Testis (tissue), 3 donors: ENCODE measurements around the gene FHIT. TPM values are rescaled to one million over a fixed set of nuclear protein-coding genes. Genes with fewer than 3 reads are reported as not detected.

Experiments used
- DNase-seq: peaks from one replicate; pipeline ENCODE4 v3.0.0-alpha.2; 2019
- H3K27ac ChIP-seq, 2 donors: fragments of 200-600 bp; sonication (generic); one replicate each; pipeline ENCODE4 v1.5.1; 2019
- H3K27me3 ChIP-seq: fragments of 200-600 bp; sonication (generic); one replicate; pipeline ENCODE4 v1.5.1; 2019
- H3K36me3 ChIP-seq: fragments of 200-600 bp; sonication (generic); one replicate; pipeline ENCODE4 v1.5.1; 2017; ENCODE audit warnings: low read depth; ENCODE audit errors: missing control alignments
- H3K4me1 ChIP-seq: fragments of 200-600 bp; sonication (generic); one replicate; pipeline ENCODE4 v1.5.1; 2019
- H3K4me3 ChIP-seq, 2 donors: fragments of 200-600 bp; sonication (generic); one replicate each; pipeline ENCODE4 v1.5.1; 2017 to 2019
- H3K9me3 ChIP-seq: fragments of 200-600 bp; sonication (generic); one replicate; pipeline ENCODE4 v1.5.1; 2017
- POLR2A ChIP-seq: fragments of 450-650 bp; IDR thresholded peaks from one replicate; pipeline ENCODE4 v1.6.1; 2017; ENCODE audit warnings: antibody characterized with exemption, mild to moderate bottlenecking, moderate library complexity
- WGBS, 2 donors: methylation state at CpG; one replicate each; pipeline ENCODE4 v1.1.5; 2018; 5-methylcytosine and 5-hydroxymethylcytosine counted together
- intact Hi-C: fragments of 100-400 bp; cut with DNase I; formaldehyde crosslinking; loops from one replicate; pipeline ENCODE4 v1.15.1; 2023; ENCODE audit warnings: low total_unique reads
- polyA plus RNA-seq: library from polyadenylated mRNA; stranded (reverse); fragments of 350-450 nt; fragmentation: Illumina TruSeq; extraction: RNeasy Lipid Tissue Mini Kit (QIAGEN cat#74804); gene quantifications from one replicate; pipeline ENCODE4 v1.2.3, GENCODE V29; 2014; ENCODE audit warnings: low read depth, low replicate concordance; ENCODE audit not compliant: insufficient read depth
- total RNA-seq, 2 donors: library from RNA; depleted of rRNA; stranded (reverse); fragments of >200 nt; gene quantifications; one replicate each; pipeline ENCODE4 v1.2.3, GENCODE V29; 2016
- TF ChIP-seq, protein P1 (sequence below), 3 experiments: fragments of 450-650 bp in 2 of 3; fragments of 200-600 bp in 1 of 3; sonication (generic) in 1 of 3; IDR thresholded peaks; one replicate each; pipeline ENCODE4 v1.5.1; 2016 to 2019; ENCODE audit warnings: antibody characterized with exemption in 3 of 3, mild to moderate bottlenecking in 2 of 3, moderate library complexity in 1 of 3

Gene FHIT
- total and polyA plus RNA-seq, 3 donors from 2014 or later: 10.1 to 29.6 (median 15.5) TPM

DNA sequence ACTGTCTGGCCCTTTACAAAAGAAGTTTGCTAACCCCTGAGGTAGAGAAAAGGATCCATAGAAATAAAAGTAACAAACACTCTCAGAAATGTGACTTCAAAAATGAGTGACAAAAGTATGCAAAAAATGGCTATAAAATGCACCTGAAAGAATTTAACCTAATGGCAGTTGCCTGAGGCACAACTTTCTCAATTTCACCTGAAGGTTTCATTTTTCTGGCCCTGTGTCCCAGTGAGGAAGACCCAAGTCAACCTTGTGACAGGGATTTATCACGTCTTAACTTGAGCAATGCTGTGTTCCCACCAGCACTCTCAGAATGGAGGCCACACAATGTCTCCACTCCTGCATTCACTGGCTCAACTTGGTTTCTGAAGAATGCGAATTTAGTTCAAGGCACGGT is 83.0 kb downstream of the FHIT start:
- H3K9me3 ChIP-seq: no peaks in the 10 kb centered on the region
- 88 to 97% methylated on average over 3 of the region's 3 CpGs for WGBS, 2 donors
- H3K4me1 ChIP-seq: no peaks in the 10 kb centered on the region
- H3K27me3 ChIP-seq: no peaks in the 10 kb centered on the region
- intact Hi-C loops: no loop called here
- TF ChIP-seq, protein P1, sequence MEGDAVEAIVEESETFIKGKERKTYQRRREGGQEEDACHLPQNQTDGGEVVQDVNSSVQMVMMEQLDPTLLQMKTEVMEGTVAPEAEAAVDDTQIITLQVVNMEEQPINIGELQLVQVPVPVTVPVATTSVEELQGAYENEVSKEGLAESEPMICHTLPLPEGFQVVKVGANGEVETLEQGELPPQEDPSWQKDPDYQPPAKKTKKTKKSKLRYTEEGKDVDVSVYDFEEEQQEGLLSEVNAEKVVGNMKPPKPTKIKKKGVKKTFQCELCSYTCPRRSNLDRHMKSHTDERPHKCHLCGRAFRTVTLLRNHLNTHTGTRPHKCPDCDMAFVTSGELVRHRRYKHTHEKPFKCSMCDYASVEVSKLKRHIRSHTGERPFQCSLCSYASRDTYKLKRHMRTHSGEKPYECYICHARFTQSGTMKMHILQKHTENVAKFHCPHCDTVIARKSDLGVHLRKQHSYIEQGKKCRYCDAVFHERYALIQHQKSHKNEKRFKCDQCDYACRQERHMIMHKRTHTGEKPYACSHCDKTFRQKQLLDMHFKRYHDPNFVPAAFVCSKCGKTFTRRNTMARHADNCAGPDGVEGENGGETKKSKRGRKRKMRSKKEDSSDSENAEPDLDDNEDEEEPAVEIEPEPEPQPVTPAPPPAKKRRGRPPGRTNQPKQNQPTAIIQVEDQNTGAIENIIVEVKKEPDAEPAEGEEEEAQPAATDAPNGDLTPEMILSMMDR (IDR thresholded peaks at IDR 0.05): no peak
- no peak for TF ChIP-seq POLR2A
- H3K4me3 ChIP-seq: no peak overlapping the region
- DNase-seq: no peak
- H3K36me3 ChIP-seq: no peaks in the 10 kb centered on the region
- no peak overlapping the region for H3K27ac ChIP-seq

DNA sequence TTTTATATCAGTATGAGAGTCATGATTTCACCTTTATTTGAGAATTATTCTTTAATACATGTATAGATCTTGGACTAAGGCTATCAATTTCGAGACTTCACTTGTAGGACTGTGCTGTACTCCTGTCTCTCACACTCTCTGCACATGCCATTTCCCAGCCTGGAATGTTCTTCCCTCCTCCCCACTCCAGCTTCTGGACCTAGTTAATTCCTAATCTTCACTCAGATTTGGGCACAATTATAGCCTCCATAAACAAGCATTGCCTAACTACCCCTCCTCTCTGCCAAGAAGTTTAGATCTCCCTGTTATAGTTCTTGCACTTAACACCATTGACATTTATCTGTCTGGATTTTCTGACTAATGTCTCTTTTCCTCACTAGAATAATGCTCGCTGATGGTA is 88.3 kb downstream of the FHIT start:
- no peaks in the 10 kb centered on the region for H3K27me3 ChIP-seq
- no peak overlapping the region for H3K4me3 ChIP-seq
- no peaks in the 10 kb centered on the region for H3K9me3 ChIP-seq
- no peak for DNase-seq
- no peaks in the 10 kb centered on the region for H3K36me3 ChIP-seq
- H3K4me1 ChIP-seq: no peaks in the 10 kb centered on the region
- WGBS, 2 donors: 83 to 97% methylated on average over 2 of the region's 2 CpGs
- no peak overlapping the region for H3K27ac ChIP-seq
- intact Hi-C loops: no loop called here
- no peak for TF ChIP-seq POLR2A
- TF ChIP-seq, protein P1 (IDR thresholded peaks at IDR 0.05): no peak

DNA sequence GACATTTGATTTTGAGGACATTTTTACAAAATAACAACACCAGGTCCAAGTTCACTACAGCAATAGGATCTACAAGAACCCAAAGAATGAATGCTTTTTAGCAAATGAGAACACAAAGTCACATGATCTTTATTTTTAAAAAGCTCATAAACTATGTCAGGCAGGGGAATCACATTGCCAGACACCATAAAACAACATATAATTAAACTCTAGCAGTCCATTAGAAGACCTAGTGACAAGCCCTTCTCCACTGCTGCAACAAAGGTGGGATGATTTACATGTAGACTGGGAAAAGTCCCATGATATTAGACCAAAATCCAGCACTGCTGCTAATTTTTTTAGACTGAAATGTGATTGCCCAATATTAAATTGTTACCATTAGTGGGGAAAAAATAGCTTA is 92.6 kb downstream of the FHIT start:
- no peak for DNase-seq
- intact Hi-C loops: no loop called here
- no peaks in the 10 kb centered on the region for H3K9me3 ChIP-seq
- H3K27me3 ChIP-seq: no peaks in the 10 kb centered on the region
- TF ChIP-seq, protein P1 (IDR thresholded peaks at IDR 0.05): no peak
- TF ChIP-seq POLR2A: no peak
- H3K27ac ChIP-seq: no peak overlapping the region
- no peak overlapping the region for H3K4me3 ChIP-seq
- no peaks in the 10 kb centered on the region for H3K36me3 ChIP-seq
- H3K4me1 ChIP-seq: no peaks in the 10 kb centered on the region

DNA sequence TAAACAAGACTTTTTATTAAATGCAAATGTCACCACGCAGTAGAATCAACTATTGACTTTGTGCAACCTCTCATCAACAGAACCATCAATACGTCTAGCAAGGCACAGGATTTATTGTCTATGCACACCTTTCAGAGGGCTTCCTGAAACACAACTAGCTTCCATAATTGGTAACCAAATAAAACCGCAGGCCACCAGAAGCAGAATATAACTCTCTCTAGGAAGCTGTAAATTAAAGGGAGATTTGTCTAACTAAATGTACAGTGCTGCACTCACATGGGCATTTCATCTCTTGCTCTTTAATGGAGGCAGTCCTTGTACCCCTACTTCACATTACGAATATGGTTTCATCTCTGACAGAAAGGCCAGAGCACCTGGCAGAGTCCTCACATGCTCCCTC is 93.0 kb downstream of the FHIT start:
- Histone ChIP-seq H3K9me3 (no peaks in the 10 kb centered on the region), H3K27me3 (no peaks in the 10 kb centered on the region), H3K36me3 (no peaks in the 10 kb centered on the region), H3K27ac (no peak overlapping the region), H3K4me3 (no peak overlapping the region), H3K4me1 (no peaks in the 10 kb centered on the region)
- no peak for DNase-seq
- no peak for TF ChIP-seq POLR2A
- TF ChIP-seq, protein P1 (IDR thresholded peaks at IDR 0.05): no peak
- 87 to 88% methylated on average over 4 of the region's 4 CpGs for WGBS, 2 donors
- intact Hi-C loops: no loop called here

DNA sequence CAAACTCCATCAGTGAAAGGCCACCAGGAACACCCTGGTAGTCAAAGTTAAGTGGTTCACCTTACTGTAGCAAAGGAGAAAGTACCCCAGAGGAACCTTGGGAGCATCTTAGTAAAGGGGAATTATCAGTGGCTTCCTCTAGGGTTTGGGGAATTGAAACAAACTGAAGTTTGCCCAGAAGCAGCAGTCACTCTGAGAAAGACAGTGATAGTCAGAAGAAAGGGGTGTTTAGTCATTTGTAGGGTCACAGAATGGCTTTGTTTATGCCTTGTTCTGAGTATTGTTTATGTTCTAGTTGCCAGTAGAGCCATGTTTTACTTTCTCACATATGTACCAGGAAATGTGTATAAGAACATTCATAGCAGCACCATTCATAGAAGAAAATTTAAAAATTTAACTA is 93.8 kb downstream of the FHIT start:
- intact Hi-C loops: no loop called here
- H3K9me3 ChIP-seq: no peaks in the 10 kb centered on the region
- TF ChIP-seq, protein P1 (IDR thresholded peaks at IDR 0.05): no peak
- no peak for TF ChIP-seq POLR2A
- H3K4me1 ChIP-seq: no peaks in the 10 kb centered on the region
- H3K36me3 ChIP-seq: no peaks in the 10 kb centered on the region
- H3K4me3 ChIP-seq: no peak overlapping the region
- no peak for DNase-seq
- H3K27me3 ChIP-seq: no peaks in the 10 kb centered on the region
- H3K27ac ChIP-seq: no peak overlapping the region
